Breast epithelium (tissue), 4 donors: Measurements from ENCODE around the gene PEX11G. TPM values are rescaled to one million over a fixed set of nuclear protein-coding genes. Genes with fewer than 3 reads are reported as not detected.

Experiments used
- DNase-seq, 2 donors: peaks; one replicate each; pipeline ENCODE4 v3.0.0-alpha.2; 2019; ENCODE audit warnings: low spot score in 2 of 2
- H3K27ac ChIP-seq, 2 donors: fragments of 200-600 bp; sonication (generic) in 1 of 2; one replicate each; pipeline ENCODE4 v1.5.1; 2016 to 2019; ENCODE audit warnings: mild to moderate bottlenecking in 1 of 2
- H3K27me3 ChIP-seq, 2 donors: fragments of 200-600 bp; sonication (generic) in 1 of 2; one replicate each; pipeline versions ENCODE4 v1.5.1 to v1.6.0; 2017 to 2019; ENCODE audit warnings: control low read depth in 1 of 2, mild to moderate bottlenecking in 1 of 2
- H3K36me3 ChIP-seq: fragments of 200-600 bp; one replicate; pipeline ENCODE4 v1.5.1; 2019
- H3K4me1 ChIP-seq, 2 donors: fragments of 200-600 bp; sonication (generic); one replicate each; pipeline ENCODE4 v1.5.1; 2016 to 2019; ENCODE audit warnings: control low read depth in 1 of 2
- H3K4me3 ChIP-seq, 3 donors: fragments of 200-600 bp; sonication (generic); 1 replicate in 2 of 3; 2 replicates in 1 of 3; pipeline ENCODE4 v1.5.1; 2016 to 2019; ENCODE audit warnings: mild to moderate bottlenecking in 3 of 3, moderate library complexity in 2 of 3
- H3K9me3 ChIP-seq, 2 donors: fragments of 200-600 bp; sonication (generic) in 1 of 2; one replicate each; pipeline ENCODE4 v1.5.1; 2016 to 2019; ENCODE audit warnings: control low read depth in 1 of 2
- CTCF ChIP-seq, 3 donors: fragments of 450-650 bp; IDR thresholded peaks; one replicate each; pipeline ENCODE4 v1.5.1; 2016 to 2017; ENCODE audit warnings: antibody characterized with exemption in 3 of 3, mild to moderate bottlenecking in 3 of 3, moderate library complexity in 3 of 3
- POLR2A ChIP-seq: fragments of 450-650 bp; IDR thresholded peaks from one replicate; pipeline ENCODE4 v1.6.1; 2016; ENCODE audit warnings: antibody characterized with exemption, mild to moderate bottlenecking, moderate library complexity
- POLR2AphosphoS5 ChIP-seq, 3 donors: sonication (generic); formaldehyde crosslinking; IDR thresholded peaks; one replicate each; pipeline ENCODE4 v1.6.1; 2017; ENCODE audit warnings: antibody characterized with exemption in 3 of 3
- intact Hi-C: fragments of 100-400 bp; cut with DNase I; formaldehyde crosslinking; loops from one replicate; pipeline ENCODE4 v1.15.1; 2023; ENCODE audit warnings: low total_unique reads
- total RNA-seq, 3 donors: library from RNA; depleted of rRNA; stranded (reverse); fragments of >200 nt; gene quantifications; one replicate each; pipeline ENCODE4 v1.1.0, GENCODE V29; 2016

PEX11G gene
- total RNA-seq, 3 donors from 2014 or later: 5.4 to 9.8 (median 7.2) TPM

DNA sequence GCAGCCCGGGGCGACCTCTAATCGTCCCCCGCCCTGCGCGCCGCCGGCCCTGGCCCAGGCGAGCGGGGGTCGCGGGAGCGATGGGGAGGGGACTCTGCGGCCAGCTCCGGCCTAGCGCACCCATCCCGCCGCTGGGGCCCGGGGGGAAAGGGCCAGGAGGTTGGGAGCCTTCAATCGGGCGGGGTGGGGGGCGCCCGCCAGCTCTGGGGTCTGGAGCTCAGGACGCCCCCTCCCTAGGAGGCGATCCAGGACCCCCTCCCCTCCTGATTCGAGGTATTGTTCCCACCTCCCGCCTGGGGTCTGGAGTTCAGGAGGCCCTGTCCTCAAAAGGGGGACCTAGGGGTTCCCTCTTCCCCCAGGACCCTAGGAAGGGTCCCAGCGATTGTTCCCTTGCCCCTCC lies 27.5 kb upstream of the PEX11G start:
- Histone ChIP-seq H3K9me3 (no peaks in the 10 kb centered on the region), H3K27ac (peak overlapping the region; percentile 82 to 96), H3K4me3 (peak overlapping the region; percentile 64 to 90 (median 75)), H3K36me3 (peaks cover 8% of the 10 kb centered on the region), H3K27me3 (no peaks in the 10 kb centered on the region), H3K4me1 (peaks cover 0 to 8% of the 10 kb centered on the region in 2 donors)
- intact Hi-C loops: no loop called here
- TF ChIP-seq CTCF (IDR thresholded peaks at IDR 0.05) (no peak), POLR2A (no peak), POLR2AphosphoS5 (IDR thresholded peaks at IDR 0.05) (no peak)
- no peak for DNase-seq

DNA sequence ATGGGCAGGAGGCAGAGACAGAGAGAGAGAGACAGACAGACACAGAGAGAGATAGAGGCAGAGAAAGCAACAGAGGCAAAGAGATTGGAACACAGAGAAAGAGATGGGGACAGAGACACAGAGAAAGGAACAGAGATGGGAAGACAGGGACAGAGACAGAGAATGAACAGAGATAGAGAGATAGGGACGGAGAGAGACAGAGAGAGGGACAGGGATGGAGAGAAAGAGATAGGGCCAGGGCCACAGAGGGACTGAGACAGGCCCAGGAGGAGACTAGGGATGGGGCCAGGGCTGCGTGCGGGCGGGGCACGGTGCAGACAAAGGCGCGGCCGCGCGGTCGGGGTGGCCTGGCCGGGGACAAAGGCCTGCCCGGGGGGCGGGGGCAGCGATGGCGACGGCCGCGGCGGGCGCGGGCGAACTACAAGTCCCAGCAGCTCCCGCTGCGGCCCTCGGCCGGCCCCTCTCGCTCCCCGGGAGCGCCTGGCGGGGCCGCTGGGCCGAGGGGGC lies 26.9 kb upstream of the PEX11G start, which contains the start of gene ZNF358:
TSS of gene ZNF358 (plus strand) at position 459 of the 507 bp plus-strand sequence. CDS start 3,140 bp downstream, outside the sequence.
- Histone ChIP-seq H3K36me3 (peaks cover 8% of the 10 kb centered on the region), H3K9me3 (no peaks in the 10 kb centered on the region), H3K27ac (peak within 1 kb of the TSS; percentile 83 to 96), H3K27me3 (no peaks in the 10 kb centered on the region), H3K4me3 (peak within 1 kb of the TSS; percentile 64 to 90 (median 75)), H3K4me1 (peaks cover 0 to 8% of the 10 kb centered on the region in 2 donors)
- peak in 1 of 2 donors; percentile 53 for DNase-seq
- no peak for TF ChIP-seq POLR2AphosphoS5 (IDR thresholded peaks at IDR 0.05)
- TF ChIP-seq CTCF (IDR thresholded peaks at IDR 0.05): no peak
- TF ChIP-seq POLR2A: no peak
- intact Hi-C loops: no loop called here

GRCh38 chr19:7515110-7515644 lies 26.3 kb upstream of the PEX11G start:
- intact Hi-C loops: no loop called here
- peaks cover 0 to 8% of the 10 kb centered on the region in 2 donors for H3K4me1 ChIP-seq
- H3K9me3 ChIP-seq: no peaks in the 10 kb centered on the region
- no peaks in the 10 kb centered on the region for H3K27me3 ChIP-seq
- TF ChIP-seq POLR2AphosphoS5 (IDR thresholded peaks at IDR 0.05) (no peak), POLR2A (no peak), CTCF (IDR thresholded peaks at IDR 0.05) (no peak)
- no peak for DNase-seq
- peak overlapping the region in 2 of 3 donors; percentile 64 to 90 for H3K4me3 ChIP-seq
- H3K36me3 ChIP-seq: peaks cover 8% of the 10 kb centered on the region
- peak overlapping the region; percentile 83 to 96 for H3K27ac ChIP-seq

GRCh38 chr19:7513809-7514642 lies 25.2 kb upstream of the PEX11G start:
- Histone ChIP-seq H3K4me3 (no peak overlapping the region), H3K27ac (no peak overlapping the region)

More at GRCh38 chr19:7513809-7514642, 25.2 kb upstream of the PEX11G start:
- peaks cover 0 to 8% of the 10 kb centered on the region in 2 donors for H3K4me1 ChIP-seq
- TF ChIP-seq POLR2AphosphoS5 (IDR thresholded peaks at IDR 0.05) (no peak), CTCF (IDR thresholded peaks at IDR 0.05) (no peak), POLR2A (no peak)
- intact Hi-C loops: no loop called here
- no peaks in the 10 kb centered on the region for H3K27me3 ChIP-seq
- H3K36me3 ChIP-seq: no peaks in the 10 kb centered on the region
- no peaks in the 10 kb centered on the region for H3K9me3 ChIP-seq
- DNase-seq: no peak
